DOHH2 (cell line): ENCODE results near the gene SYNPO2.
A peak's percentile ranks its signal among the peaks of the same experiment; 100 is the strongest.

ENCODE experiments used
- H3F3A ChIP-seq: fragments of 200-600 bp; sonication (generic), shearing (Covaris generic); 2 replicates; pipeline ENCODE4 v1.6.0; 2016; ENCODE audit warnings: antibody characterized with exemption, mild to moderate bottlenecking; ENCODE audit not compliant: control insufficient read depth, insufficient read depth
- H3K27ac ChIP-seq: fragments of 200-600 bp; sonication (generic); 2 replicates; pipeline ENCODE4 v1.5.1; 2014; ENCODE audit warnings: low read depth, mild to moderate bottlenecking, low read length, moderate library complexity
- H3K27me3 ChIP-seq: fragments of 200-600 bp; sonication (generic); 2 replicates; pipeline ENCODE4 v1.6.1; 2014; ENCODE audit warnings: mild to moderate bottlenecking, low read length, mixed read lengths; ENCODE audit not compliant: control insufficient read depth
- H3K36me3 ChIP-seq: fragments of 200-600 bp; sonication (generic); 2 replicates; pipeline ENCODE4 v1.6.1; 2014; ENCODE audit warnings: mild to moderate bottlenecking, low read length, moderate library complexity, mixed read lengths; ENCODE audit not compliant: control insufficient read depth
- H3K4me1 ChIP-seq: fragments of 200-600 bp; sonication (generic); 2 replicates; pipeline ENCODE4 v1.6.1; 2014; ENCODE audit warnings: mild to moderate bottlenecking, low read length, mixed read lengths; ENCODE audit not compliant: control insufficient read depth
- H3K4me2 ChIP-seq: fragments of 200-600 bp; sonication (generic); 2 replicates; pipeline ENCODE4 v1.6.0; 2014; ENCODE audit warnings: mild to moderate bottlenecking, low read length, moderate library complexity
- H3K4me3 ChIP-seq: fragments of 200-600 bp; sonication (generic); 2 replicates; pipeline ENCODE4 v1.5.1; 2014; ENCODE audit warnings: mild to moderate bottlenecking, low read length, mixed read lengths
- H3K79me2 ChIP-seq: fragments of 200-600 bp; sonication (generic); 2 replicates; pipeline ENCODE4 v1.6.1; 2014; ENCODE audit warnings: mild to moderate bottlenecking, low read length, mixed read lengths; ENCODE audit not compliant: control insufficient read depth
- H3K9me2 ChIP-seq: fragments of 200-600 bp; sonication (generic); replicated peaks from 2 replicates; pipeline ENCODE4 v1.6.1; 2014; ENCODE audit warnings: mild to moderate bottlenecking, low read length, mixed read lengths; ENCODE audit not compliant: control insufficient read depth
- H3K9me3 ChIP-seq: fragments of 200-600 bp; sonication (generic); 2 replicates; pipeline ENCODE4 v1.6.1; 2014; ENCODE audit warnings: antibody characterized with exemption, low read length, mixed read lengths; ENCODE audit not compliant: control insufficient read depth, insufficient read depth
- H4K20me1 ChIP-seq: fragments of 200-600 bp; sonication (generic); 2 replicates; pipeline ENCODE4 v1.6.0; 2014; ENCODE audit warnings: low read depth, mild to moderate bottlenecking, antibody characterized with exemption, low read length, moderate library complexity; ENCODE audit not compliant: control insufficient read depth, insufficient read depth
- EZH2phosphoT487 ChIP-seq: fragments of 200-600 bp; sonication (generic); IDR thresholded peaks from 2 replicates; pipeline ENCODE4 v1.6.1; 2017; ENCODE audit warnings: borderline replicate concordance, mild to moderate bottlenecking, antibody characterized with exemption, low read length, moderate library complexity, mixed read lengths
- TF ChIP-seq, protein P1 (sequence below): fragments of 200-600 bp; sonication (generic); IDR thresholded peaks from one replicate; pipeline ENCODE4 v1.5.1; 2014; ENCODE audit warnings: antibody characterized with exemption, mild to moderate bottlenecking, low read depth, low read length; ENCODE audit not compliant: poor library complexity, severe bottlenecking

SYNPO2 gene

DNA sequence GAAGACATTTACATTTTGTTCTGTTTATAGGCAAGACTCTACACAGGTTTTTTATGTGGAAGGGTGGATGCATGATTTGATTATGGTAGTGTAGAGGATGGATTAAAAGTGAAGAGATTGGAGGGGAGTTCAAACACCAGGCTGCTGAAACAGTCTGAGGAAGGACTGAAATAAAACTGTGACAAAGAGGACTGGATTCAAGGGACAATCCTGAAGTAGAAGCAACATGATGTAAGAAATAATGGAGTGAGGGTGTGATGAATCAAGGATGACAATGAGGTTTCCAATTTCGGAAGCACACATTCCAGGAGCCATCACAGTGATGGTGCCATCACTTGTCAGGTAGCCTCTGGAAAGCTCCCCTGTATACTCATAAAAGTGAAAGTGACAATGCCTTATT lies 103.5 kb downstream of the SYNPO2 start:
- Histone ChIP-seq H3K4me3 (peak overlapping the region; percentile 41), H3K4me2 (peak overlapping the region; percentile 57)

DNA sequence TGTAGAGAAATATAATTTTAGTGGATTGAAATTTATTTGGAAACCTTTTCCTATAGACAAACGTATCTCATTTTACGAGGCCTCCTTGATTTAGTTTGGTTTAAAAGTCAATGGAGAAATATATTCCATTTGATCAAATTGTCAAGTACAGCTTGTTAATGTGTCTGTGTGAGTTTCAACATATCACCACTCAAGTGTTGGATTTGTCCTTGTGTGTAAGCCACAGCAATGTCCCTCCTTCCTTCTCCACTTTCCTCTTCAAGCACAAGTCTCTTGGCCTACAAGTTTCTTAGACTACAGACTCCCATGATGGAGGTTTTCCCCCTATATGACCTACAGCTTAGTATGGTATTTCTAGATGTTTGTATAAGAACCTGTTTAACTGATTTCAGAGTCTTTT lies 104.7 kb downstream of the SYNPO2 start:
- H3K79me2 ChIP-seq: no peaks in the 10 kb centered on the region
- no peak overlapping the region for H3K4me2 ChIP-seq

More for the DNA sequence above, 103.5 kb downstream of the SYNPO2 start:
- no peaks in the 10 kb centered on the region for H3K79me2 ChIP-seq
- H3K36me3 ChIP-seq: peaks cover 4% of the 10 kb centered on the region; the same call in 1 of the 2 replicates
- H3K27me3 ChIP-seq: no peaks in the 10 kb centered on the region
- H3K9me2 ChIP-seq: no peaks in the 10 kb centered on the region
- no peaks in the 10 kb centered on the region for H4K20me1 ChIP-seq
- TF ChIP-seq, protein P1, sequence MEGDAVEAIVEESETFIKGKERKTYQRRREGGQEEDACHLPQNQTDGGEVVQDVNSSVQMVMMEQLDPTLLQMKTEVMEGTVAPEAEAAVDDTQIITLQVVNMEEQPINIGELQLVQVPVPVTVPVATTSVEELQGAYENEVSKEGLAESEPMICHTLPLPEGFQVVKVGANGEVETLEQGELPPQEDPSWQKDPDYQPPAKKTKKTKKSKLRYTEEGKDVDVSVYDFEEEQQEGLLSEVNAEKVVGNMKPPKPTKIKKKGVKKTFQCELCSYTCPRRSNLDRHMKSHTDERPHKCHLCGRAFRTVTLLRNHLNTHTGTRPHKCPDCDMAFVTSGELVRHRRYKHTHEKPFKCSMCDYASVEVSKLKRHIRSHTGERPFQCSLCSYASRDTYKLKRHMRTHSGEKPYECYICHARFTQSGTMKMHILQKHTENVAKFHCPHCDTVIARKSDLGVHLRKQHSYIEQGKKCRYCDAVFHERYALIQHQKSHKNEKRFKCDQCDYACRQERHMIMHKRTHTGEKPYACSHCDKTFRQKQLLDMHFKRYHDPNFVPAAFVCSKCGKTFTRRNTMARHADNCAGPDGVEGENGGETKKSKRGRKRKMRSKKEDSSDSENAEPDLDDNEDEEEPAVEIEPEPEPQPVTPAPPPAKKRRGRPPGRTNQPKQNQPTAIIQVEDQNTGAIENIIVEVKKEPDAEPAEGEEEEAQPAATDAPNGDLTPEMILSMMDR: no peak
- no peak for TF ChIP-seq EZH2phosphoT487
- H3K9me3 ChIP-seq: no peaks in the 10 kb centered on the region
- H3K27ac ChIP-seq: peak overlapping the region; percentile 92
- peaks cover 74% of the 10 kb centered on the region for H3K4me1 ChIP-seq
- peaks cover 26% of the 10 kb centered on the region for H3F3A ChIP-seq

DNA sequence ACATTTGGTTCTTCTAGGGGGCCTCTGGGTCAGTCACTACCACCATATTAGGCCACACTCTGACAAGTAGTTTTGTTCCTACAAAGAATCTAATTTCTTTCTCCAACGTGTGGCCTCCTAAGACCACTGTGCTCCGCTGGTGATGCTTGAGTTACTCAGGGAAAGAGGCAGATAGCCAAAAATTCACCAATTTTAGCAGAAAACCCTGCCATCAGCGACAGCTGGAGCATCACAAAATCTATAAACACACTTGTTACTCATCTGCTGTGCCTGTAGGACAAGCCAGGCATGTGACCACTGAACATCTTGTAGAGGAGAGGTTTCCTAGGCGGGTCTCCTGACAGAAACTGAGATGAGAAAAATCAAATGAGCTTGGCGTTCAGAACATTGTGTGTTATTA lies 105.4 kb downstream of the SYNPO2 start:
- Histone ChIP-seq H3K27ac (no peak overlapping the region), H3K4me1 (peaks cover 74% of the 10 kb centered on the region), H3K9me3 (no peaks in the 10 kb centered on the region), H3K36me3 (peaks cover 4% of the 10 kb centered on the region; the same call in 1 of the 2 replicates), H4K20me1 (no peaks in the 10 kb centered on the region), H3K4me2 (no peak overlapping the region), H3K9me2 (no peaks in the 10 kb centered on the region), H3K27me3 (no peaks in the 10 kb centered on the region), H3K79me2 (no peaks in the 10 kb centered on the region), H3F3A (peaks cover 19% of the 10 kb centered on the region), H3K4me3 (no peak overlapping the region)
- no peak for TF ChIP-seq EZH2phosphoT487
- TF ChIP-seq, protein P1: no peak

More for the DNA sequence above, 104.7 kb downstream of the SYNPO2 start:
- TF ChIP-seq, protein P1: no peak
- TF ChIP-seq EZH2phosphoT487: no peak
- Histone ChIP-seq H3K27ac (no peak overlapping the region), H3K4me3 (no peak overlapping the region), H4K20me1 (no peaks in the 10 kb centered on the region), H3K4me1 (peaks cover 74% of the 10 kb centered on the region), H3K9me3 (no peaks in the 10 kb centered on the region), H3K9me2 (no peaks in the 10 kb centered on the region), H3K36me3 (peaks cover 4% of the 10 kb centered on the region; the same call in 1 of the 2 replicates), H3K27me3 (no peaks in the 10 kb centered on the region), H3F3A (peaks cover 23% of the 10 kb centered on the region)
